NCI-H774 (cell line): ENCODE results near the gene MTCL1.
A peak's percentile ranks its signal among the peaks of the same experiment; 100 is the strongest.

Experiments used
- DNase-seq: peaks from one replicate; lab custom pipeline; 2025; lab: John Stamatoyannopoulos, UW

The MTCL1 gene

GRCh38 chr18:8834881-8835280, 129.5 kb downstream of the MTCL1 start:
- no peak for DNase-seq

DNA sequence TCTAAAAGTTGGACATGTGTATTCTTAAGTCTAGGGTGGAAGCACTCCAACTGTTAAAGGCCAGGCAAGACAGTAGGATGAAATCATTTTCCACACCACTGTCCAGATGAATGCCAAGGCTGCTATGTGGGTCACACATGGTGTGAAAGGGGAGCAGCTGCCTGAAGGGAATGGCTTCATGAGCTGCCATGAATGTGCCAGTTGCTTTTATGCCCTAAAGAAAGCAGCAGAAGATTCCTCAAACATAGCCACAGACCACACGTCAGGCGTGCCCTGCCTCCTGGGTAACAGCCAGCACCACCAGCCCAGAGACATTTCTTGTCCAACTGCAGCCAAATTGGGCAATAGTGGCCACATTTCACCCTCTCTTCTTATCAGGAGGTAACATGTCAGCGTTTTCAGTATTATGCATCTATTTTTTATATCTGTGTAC, 130.2 kb downstream of the MTCL1 start:
- no peak for DNase-seq

DNA sequence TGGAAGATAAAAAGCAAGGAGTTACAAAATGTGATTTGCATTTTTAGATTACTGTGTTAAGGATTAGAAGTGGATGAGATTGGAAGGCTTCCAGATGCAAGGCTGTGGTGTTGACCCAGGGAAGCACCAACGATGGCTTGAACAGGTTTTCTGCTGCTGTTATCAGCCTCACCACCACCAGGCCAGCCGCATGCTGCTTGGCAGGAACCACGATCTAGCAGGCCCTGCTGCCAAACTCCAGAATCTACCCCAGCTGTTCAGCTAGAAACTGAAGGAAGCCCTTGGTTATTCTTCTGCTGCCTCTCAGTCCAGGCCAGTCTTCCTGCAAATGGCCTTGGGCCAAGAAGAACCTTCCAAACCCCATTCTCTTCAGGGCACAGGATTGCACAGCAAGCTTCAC, 133.9 kb downstream of the MTCL1 start:
- no peak for DNase-seq

GRCh38 chr18:8841781-8842485, 136.6 kb downstream of the MTCL1 start:
- no peak for DNase-seq

- DNase-seq: no peak
These were observed 137.2 kb downstream of the MTCL1 start for GRCh38 chr18:8842506-8842905.

- DNase-seq: no peak
These were observed 137.6 kb downstream of the MTCL1 start for GRCh38 chr18:8843005-8843404.

DNA sequence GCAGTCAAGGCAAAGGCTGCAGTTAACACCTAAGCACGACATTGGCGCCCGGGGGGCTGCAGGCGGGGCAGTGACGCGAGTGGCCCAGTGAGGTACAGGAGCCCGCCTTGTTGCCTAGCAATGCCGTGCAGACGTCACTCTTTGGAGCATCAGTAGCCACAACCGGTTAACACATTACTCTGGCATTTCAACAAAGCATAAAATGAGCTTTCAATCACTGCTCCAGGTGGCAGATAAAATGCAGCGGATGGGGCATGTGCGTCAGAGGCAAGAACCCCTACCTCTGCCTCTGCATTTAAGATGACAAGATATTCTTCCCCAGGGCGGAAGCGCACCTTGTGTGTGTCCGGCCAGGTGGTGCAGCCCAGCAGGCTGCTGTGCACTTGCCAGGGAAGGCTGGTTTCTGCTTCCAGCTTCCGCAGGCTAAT, 139.4 kb downstream of the MTCL1 start:
- peak; percentile 41 for DNase-seq

- no peak for DNase-seq
These were observed 140.2 kb downstream of the MTCL1 start for GRCh38 chr18:8845506-8845905.

GRCh38 chr18:8847066-8847755, 141.9 kb downstream of the MTCL1 start:
- DNase-seq: no peak

DNA sequence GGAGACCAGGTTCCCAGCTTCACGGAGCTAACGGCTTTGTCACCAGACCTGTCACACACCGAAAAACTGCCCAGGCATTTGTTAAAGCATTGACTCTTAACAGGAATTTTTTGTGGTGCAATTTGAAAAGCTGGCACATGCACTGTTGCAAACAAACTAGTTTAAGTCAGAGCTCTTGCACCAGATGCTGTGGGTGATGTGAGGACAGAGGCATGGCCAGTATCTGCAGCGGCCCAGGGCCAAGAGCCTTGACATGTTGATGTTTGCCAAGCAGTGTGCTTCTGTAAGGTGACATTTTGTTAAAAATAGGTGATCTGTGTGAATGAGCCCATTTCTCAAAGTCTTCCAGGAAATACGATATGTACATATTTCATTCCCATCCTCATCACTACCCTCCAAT, 142.5 kb downstream of the MTCL1 start:
- DNase-seq: no peak

- DNase-seq: no peak
These were observed 143.2 kb downstream of the MTCL1 start for GRCh38 chr18:8848541-8848940.

DNA sequence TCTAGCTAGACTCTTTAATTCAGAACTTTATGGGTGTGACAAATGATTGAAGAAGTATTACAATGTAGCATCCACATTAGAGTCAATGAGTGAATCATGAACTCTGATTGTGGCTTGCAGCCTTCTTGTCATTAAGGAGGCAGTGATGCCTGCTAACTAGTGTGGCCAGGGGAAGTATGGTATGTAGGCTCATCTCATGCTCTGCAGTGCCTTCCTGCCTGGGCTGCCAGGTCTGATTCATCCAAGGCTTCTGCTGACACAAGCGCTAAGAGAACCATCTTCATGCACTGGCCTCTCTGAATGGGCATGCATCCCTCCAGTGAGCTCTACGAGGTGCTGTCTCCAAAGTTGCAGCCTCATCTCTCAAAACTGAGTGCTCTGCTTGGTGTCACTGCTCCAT, 144.3 kb downstream of the MTCL1 start:
- DNase-seq: no peak

- DNase-seq: no peak
These were observed 146.3 kb downstream of the MTCL1 start for GRCh38 chr18:8851659-8852058.

DNA sequence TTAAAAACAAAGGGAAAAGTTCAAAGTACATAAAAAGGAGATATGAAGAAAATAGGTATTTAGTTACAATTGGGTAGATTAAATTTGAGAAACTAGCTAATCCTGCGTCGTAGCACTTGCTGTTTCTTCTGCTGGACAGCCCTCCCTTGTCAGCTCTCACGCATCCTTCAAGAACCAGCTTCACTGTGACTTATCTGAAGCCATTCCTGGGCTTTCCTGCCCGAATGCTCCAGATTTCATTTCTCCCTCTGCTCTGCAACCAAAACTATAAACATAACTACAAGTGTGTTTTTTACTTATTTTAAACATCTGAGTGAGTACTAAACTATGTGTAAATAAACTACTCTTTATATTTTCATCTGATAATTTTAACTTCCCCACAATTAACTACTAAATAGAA, 149.2 kb downstream of the MTCL1 start:
- no peak for DNase-seq

GRCh38 chr18:8854962-8855361, 149.6 kb downstream of the MTCL1 start:
- DNase-seq: no peak

DNA sequence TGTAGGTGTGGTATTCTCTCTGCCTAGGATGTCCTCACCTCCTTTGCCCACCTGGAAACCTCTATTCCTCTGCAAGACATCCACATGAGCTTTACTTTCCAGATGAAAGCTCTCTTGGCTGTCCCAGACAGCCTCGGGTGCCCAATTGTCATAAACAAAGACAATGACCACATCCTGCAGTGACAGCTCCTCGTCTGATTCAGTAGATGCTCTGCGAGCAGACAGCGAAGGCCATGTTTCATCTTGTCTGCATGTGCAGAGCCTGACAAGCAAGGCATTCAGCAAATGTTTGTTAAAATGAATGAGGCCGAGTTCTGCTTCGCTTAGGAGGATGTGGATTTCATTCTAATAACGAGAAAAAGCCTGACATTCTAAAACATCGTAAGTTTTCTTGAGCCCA, 150.9 kb downstream of the MTCL1 start:
- DNase-seq: no peak

DNA sequence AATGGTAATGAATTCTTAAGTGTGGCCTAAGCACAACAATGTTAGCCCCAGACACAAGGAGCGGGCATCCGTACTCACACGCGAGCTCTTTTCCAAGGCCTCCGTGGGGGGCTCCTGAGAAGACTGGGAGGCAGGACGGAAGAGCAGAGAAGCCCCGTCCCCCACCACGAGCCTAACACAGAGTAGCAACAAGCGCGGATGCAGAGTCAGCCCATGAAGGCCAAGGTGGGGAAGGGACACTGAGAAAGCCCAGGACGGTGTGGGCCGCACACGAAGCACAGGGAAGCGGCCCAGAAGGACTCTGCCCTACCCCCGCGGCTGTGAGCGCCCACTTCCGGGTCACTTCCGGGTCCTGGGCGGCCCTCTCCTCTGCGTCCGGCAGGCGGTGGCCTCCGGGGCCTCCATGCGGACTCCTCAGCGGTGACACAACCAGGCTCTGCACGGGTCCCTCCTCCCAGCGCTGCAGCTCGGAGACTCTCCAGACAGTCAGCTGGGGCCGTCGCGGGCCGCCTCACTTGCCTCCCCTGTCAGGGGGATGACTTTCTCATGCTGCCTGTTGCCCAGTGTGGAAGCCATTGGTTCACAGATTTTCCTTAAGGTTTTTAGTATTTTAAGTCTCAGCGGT, 151.5 kb downstream of the MTCL1 start:
- no peak for DNase-seq

DNA sequence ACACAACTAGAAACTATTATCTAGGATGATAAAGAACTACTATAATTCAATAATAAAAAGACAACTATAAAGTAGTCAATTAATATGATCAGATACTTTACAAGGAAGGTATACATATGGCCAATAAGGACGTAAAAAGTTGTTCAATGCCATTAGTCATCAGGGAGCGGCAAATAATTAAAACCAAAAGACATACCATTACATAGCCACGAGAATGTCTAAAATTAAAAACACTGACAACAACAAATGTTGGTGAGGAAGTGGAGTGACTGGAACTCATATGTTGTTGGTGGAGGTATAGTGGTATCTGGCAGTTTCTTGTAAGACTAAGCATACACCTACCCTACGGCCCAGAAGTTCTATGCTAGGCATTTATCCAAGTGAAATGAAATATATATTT, 152.4 kb downstream of the MTCL1 start:
- DNase-seq: no peak

GRCh38 chr18:8858888-8859511, 153.6 kb downstream of the MTCL1 start:
- no peak for DNase-seq

DNA sequence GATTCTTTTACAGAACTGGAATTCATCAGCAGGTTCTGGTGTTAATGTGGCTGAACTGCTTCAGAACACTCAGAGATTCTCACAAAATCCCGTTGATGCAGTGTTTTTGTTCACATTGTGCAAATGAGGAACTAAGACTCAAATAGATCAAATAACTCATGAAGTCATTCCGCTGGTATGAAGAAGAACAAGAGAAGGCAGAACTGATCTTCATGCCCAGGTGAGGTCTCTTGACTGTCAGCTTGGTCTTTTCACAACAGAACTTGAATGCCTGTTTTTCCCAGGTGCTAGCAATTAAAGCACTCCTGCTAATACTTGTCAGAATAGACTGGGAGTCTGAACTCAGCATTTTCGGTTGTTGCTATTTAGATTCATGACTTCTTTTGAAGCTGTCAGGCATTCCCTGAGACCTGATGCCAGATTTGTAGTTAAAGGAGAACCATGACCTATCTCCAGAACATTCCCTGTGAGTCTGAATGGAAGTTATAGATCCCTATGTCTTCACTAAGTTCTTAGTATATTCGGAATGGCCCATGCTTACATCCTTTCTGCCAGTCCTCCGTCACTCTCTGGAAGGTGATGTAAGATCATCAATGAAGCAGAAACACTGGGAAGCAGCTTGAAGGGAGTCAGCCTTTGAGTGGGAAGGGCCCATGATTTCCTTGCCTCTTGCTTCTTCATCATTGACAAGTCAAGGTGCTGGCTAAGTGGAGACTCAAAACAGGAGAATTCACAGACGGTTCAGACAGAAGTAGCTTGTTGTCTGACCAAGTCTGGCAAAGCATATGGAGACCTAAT, 155.7 kb downstream of the MTCL1 start:
- no peak for DNase-seq

DNA sequence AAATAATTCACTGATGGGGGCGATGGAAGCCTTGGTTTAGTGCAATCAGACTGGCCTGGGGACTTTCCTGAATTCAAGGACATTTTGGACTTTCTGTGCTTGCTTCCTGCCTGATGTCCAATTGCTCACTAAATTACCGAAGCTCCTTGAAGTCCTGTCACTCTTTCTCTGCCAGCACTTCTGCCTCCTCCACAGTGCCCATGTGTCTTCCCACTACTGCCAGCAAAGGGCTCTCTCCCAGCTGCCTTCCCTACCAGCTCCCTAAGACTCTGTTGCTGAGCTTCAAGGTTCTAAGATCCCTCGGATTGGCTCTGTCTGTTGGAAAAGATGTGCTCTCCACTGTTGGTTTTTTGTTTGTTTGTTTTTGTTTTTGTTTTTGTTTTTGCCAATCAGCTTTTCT, 158.1 kb downstream of the MTCL1 start:
- no peak for DNase-seq

DNA sequence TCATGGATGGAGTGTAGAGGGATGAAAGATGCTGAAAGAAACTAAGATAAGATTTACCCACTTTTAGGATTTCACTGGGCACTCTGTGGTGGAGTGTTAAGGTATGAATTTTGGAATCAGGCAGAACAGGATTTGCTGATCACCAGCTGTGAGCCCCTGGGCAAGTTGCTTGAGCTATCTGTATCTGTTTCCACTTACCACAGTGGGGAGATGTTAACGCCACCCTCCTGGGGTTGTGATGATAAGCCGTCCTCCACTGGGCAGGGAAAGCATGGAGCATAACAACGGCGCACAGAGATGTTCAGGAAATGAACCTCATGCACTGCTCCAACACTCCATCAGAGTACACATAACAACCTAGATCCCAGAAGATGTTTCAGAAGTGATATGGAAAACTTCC, 160.6 kb downstream of the MTCL1 start:
- no peak for DNase-seq
